ENCODE results near the gene NKTR.

DNA sequence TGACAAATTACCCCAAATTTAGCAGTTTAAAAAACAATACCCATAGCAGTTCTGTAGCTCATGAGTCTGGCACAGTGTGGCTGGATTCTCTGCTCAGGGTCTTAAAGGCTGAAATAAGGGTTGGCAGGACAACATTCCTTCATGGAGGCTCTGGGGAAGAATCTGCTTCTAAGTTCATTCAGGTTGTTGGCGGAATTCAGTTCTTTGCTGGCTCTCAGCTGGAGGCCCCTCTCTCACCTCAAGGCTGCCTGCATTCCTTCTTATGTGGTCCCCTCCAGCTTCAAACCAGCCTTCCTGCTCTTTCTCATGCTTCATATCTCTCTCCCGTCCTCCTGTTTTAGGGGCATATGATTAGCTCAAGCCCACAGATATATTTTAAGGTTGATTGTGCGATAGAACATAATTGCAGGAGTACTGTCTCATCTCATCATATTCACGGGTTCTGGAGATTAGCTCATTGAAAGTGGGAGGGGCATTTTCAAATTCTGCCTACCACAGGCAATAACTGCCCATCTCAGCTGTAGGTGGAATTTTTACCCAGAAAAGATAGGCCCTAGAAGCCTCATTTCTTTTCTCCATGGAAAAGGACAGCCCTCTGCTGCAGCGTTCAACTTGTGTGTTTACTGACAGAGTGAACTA, 47.5 kb downstream of the NKTR start:
- TF ChIP-seq, protein P1, sequence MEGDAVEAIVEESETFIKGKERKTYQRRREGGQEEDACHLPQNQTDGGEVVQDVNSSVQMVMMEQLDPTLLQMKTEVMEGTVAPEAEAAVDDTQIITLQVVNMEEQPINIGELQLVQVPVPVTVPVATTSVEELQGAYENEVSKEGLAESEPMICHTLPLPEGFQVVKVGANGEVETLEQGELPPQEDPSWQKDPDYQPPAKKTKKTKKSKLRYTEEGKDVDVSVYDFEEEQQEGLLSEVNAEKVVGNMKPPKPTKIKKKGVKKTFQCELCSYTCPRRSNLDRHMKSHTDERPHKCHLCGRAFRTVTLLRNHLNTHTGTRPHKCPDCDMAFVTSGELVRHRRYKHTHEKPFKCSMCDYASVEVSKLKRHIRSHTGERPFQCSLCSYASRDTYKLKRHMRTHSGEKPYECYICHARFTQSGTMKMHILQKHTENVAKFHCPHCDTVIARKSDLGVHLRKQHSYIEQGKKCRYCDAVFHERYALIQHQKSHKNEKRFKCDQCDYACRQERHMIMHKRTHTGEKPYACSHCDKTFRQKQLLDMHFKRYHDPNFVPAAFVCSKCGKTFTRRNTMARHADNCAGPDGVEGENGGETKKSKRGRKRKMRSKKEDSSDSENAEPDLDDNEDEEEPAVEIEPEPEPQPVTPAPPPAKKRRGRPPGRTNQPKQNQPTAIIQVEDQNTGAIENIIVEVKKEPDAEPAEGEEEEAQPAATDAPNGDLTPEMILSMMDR (IDR thresholded peaks at IDR 0.05) = no peak
- TF ChIP-seq TCF7L2 (IDR thresholded peaks at IDR 0.05; ENCODE audit: low read depth, low read length) (no peak), SIN3A (IDR thresholded peaks at IDR 0.05; ENCODE audit: borderline replicate concordance, insufficient read depth, low read depth, low read length) (no peak)

All from Panc1 (cell line).